ENCODE data around the gene UBE2U.
A peak's percentile ranks its signal among the peaks of the same experiment; 100 is the strongest.

- peak; percentile 41 to 52 (median 51) for TF ChIP-seq CTCF (IDR thresholded peaks at IDR 0.05)
- TF ChIP-seq POLR2A (IDR thresholded peaks at IDR 0.05), result no peak
These were observed 39.7 kb downstream of the UBE2U start for GRCh38 chr1:64242895-64243756.

All from right lobe of liver (tissue), 4 donors.